GM23338 (cell line): ENCODE data around the gene ZEB2. TPM values are rescaled to one million over a fixed set of nuclear protein-coding genes. Genes with fewer than 3 reads are reported as not detected.
A peak's percentile ranks its signal among the peaks of the same experiment; 100 is the strongest.

Experiments used
- ATAC-seq: fragments of 200-7000 bp; cut with Tn5 transposase; 3 replicates; pipeline ENCODE4 v1.9.1; 2020
- DNase-seq: peaks from one replicate; pipeline ENCODE4 v3.0.0-alpha.2; 2015; ENCODE audit warnings: low spot score
- H2AFZ ChIP-seq: fragments of 200-600 bp; sonication (generic); 2 replicates; pipeline ENCODE4 v1.8.0; 2016; ENCODE audit warnings: antibody characterized with exemption, mild to moderate bottlenecking, moderate library complexity
- H3F3A ChIP-seq: fragments of 200-600 bp; sonication (generic); replicated peaks from 2 replicates; pipeline ENCODE4 v1.8.0; 2017; ENCODE audit warnings: antibody characterized with exemption, mixed run types, low read depth
- H3K27ac ChIP-seq: fragments of 200-600 bp; sonication (generic); 2 replicates; pipeline ENCODE4 v1.6.1; 2016; ENCODE audit warnings: low read depth
- H3K27me3 ChIP-seq: fragments of 200-600 bp; sonication (generic); 2 replicates; pipeline ENCODE4 v1.8.0; 2016; ENCODE audit warnings: mild to moderate bottlenecking, mixed run types, moderate library complexity; ENCODE audit not compliant: insufficient read depth
- H3K36me3 ChIP-seq: fragments of 200-600 bp; sonication (generic); 2 replicates; pipeline ENCODE4 v1.8.0; 2016; ENCODE audit warnings: mild to moderate bottlenecking; ENCODE audit not compliant: insufficient read depth
- H3K4me1 ChIP-seq: fragments of 200-600 bp; sonication (generic); 2 replicates; pipeline ENCODE4 v1.8.0; 2016; ENCODE audit warnings: mild to moderate bottlenecking, moderate library complexity; ENCODE audit not compliant: insufficient read depth
- H3K4me2 ChIP-seq: fragments of 200-600 bp; sonication (generic); 2 replicates; pipeline ENCODE4 v1.7.1; 2017; ENCODE audit warnings: mixed run types
- H3K4me3 ChIP-seq: fragments of 200-600 bp; sonication (generic); 2 replicates; pipeline ENCODE4 v1.6.1; 2016; ENCODE audit warnings: mixed run types
- H3K79me2 ChIP-seq: fragments of 200-600 bp; sonication (generic); replicated peaks from 2 replicates; pipeline ENCODE4 v1.8.0; 2017; ENCODE audit warnings: mild to moderate bottlenecking; ENCODE audit not compliant: insufficient read depth
- H3K9me2 ChIP-seq: fragments of 200-600 bp; sonication (generic); 2 replicates; pipeline ENCODE4 v1.8.0; 2017; ENCODE audit not compliant: insufficient read depth
- H4K20me1 ChIP-seq: fragments of 200-600 bp; sonication (generic); replicated peaks from 2 replicates; pipeline ENCODE4 v1.8.0; 2017; ENCODE audit warnings: mild to moderate bottlenecking; ENCODE audit not compliant: insufficient read depth
- H3K27ac Mint-ChIP-seq: 2 replicates; pipeline ENCODE4 v1.8.0; 2020; ENCODE audit warnings: inconsistent platforms, mild to moderate bottlenecking, moderate library complexity, mixed read lengths
- H3K27me3 Mint-ChIP-seq: 3 replicates; pipeline ENCODE4 v1.8.0; 2022; ENCODE audit warnings: low read depth, mild to moderate bottlenecking, moderate library complexity, mixed read lengths, inconsistent platforms; ENCODE audit not compliant: insufficient read depth, poor library complexity
- H3K36me3 Mint-ChIP-seq: 3 replicates; pipeline ENCODE4 v1.8.0; 2021; ENCODE audit warnings: low read depth, mild to moderate bottlenecking, inconsistent platforms, moderate library complexity, mixed read lengths
- H3K4me1 Mint-ChIP-seq: 3 replicates; pipeline ENCODE4 v1.8.0; 2020; ENCODE audit warnings: mild to moderate bottlenecking, inconsistent platforms, mixed read lengths
- H3K4me3 Mint-ChIP-seq: 3 replicates; pipeline ENCODE4 v1.8.0; 2021; ENCODE audit warnings: moderate library complexity, mild to moderate bottlenecking, inconsistent platforms, mixed read lengths
- H3K9me3 Mint-ChIP-seq: 3 replicates; pipeline ENCODE4 v1.8.0; 2020; ENCODE audit warnings: moderate library complexity, mild to moderate bottlenecking, inconsistent platforms, mixed read lengths
- CREB1 ChIP-seq: fragments of 250-450 bp; sonication (Bioruptor Pico); IDR thresholded peaks from 2 replicates; pipeline ENCODE4 v1.5.0; 2020; ENCODE audit warnings: low read depth, mild to moderate bottlenecking, moderate library complexity
- EZH2phosphoT487 ChIP-seq: fragments of 200-600 bp; sonication (generic); IDR thresholded peaks from one replicate; pipeline ENCODE4 v1.8.1; 2018; ENCODE audit warnings: antibody characterized with exemption; ENCODE audit not compliant: unreplicated experiment
- JUNB ChIP-seq: IDR thresholded peaks from one replicate; pipeline ENCODE4 v1.6.1; 2016; ENCODE audit warnings: antibody characterized with exemption; ENCODE audit not compliant: unreplicated experiment
- NANOG ChIP-seq: IDR thresholded peaks from 2 replicates; pipeline ENCODE4 v1.6.1; 2016; ENCODE audit warnings: antibody characterized with exemption, borderline replicate concordance
- POLR2AphosphoS5 ChIP-seq: IDR thresholded peaks from 2 replicates; pipeline ENCODE4 v1.6.1; 2016; ENCODE audit warnings: antibody characterized with exemption, low read depth
- ZNF114 ChIP-seq: fragments of 250-450 bp; sonication (Bioruptor Pico); IDR thresholded peaks from 2 replicates; pipeline ENCODE4 v1.5.0; 2020; ENCODE audit warnings: mild to moderate bottlenecking, moderate library complexity
- polyA plus RNA-seq: library from polyadenylated mRNA; unstranded; fragments of >200 nt; fragmentation: Nextera tagmentation; extraction: Ambion mirVana; gene quantifications from 2 replicates; pipeline ENCODE4 v1.2.1, GENCODE V29; 2016
- total RNA-seq: library from RNA; depleted of rRNA; stranded (reverse); fragments of >200 nt; shearing (Covaris generic); gene quantifications from 2 replicates; pipeline ENCODE4 v1.2.3, GENCODE V29; 2014
- TF ChIP-seq, protein P1 (sequence below): IDR thresholded peaks from one replicate; pipeline ENCODE4 v1.6.1; 2018; ENCODE audit warnings: antibody characterized with exemption; ENCODE audit not compliant: unreplicated experiment
- TF ChIP-seq, protein P2 (sequence below): fragments of 250-450 bp; sonication (Bioruptor Pico); IDR thresholded peaks from 2 replicates; pipeline ENCODE4 v1.5.0; 2020; ENCODE audit warnings: mild to moderate bottlenecking, moderate library complexity
- TF ChIP-seq, protein P3 (sequence below): IDR thresholded peaks from 2 replicates; pipeline ENCODE4 v1.6.1; 2016; ENCODE audit warnings: antibody characterized with exemption

ZEB2 gene
- total and polyA plus RNA-seq, 2 experiments from 2014 or later, result 0.45 TPM; not detected in 1

DNA sequence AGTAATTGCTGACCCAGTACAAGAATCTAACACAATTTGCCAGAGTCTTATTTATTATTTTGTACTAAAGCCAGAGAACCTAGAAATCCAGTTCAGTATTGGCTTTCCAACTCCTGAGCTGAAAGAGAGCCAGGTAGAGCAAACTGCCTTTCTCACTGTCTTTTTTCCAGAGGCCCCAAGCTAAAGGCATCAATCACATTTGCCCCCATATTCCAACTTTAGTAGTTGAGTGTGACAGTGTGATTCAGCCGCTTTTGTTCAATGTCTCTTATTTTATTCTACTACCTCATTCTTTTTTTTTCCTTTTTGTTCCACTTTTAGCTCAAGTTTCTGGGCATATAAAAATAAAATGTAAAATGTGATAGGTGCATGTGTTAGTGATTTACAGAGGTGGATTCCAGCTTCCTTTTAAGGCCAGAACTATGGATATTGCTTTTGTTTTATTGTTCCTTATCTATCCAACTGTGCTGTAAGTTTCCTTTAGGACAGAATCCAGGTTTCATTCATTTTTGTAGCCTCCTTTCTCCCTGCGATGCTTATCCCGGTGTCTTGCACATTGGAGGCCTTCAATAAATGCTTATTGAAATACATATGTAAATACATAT is 153.0 kb downstream of the ZEB2 start (continued):
- TF ChIP-seq, protein P1, sequence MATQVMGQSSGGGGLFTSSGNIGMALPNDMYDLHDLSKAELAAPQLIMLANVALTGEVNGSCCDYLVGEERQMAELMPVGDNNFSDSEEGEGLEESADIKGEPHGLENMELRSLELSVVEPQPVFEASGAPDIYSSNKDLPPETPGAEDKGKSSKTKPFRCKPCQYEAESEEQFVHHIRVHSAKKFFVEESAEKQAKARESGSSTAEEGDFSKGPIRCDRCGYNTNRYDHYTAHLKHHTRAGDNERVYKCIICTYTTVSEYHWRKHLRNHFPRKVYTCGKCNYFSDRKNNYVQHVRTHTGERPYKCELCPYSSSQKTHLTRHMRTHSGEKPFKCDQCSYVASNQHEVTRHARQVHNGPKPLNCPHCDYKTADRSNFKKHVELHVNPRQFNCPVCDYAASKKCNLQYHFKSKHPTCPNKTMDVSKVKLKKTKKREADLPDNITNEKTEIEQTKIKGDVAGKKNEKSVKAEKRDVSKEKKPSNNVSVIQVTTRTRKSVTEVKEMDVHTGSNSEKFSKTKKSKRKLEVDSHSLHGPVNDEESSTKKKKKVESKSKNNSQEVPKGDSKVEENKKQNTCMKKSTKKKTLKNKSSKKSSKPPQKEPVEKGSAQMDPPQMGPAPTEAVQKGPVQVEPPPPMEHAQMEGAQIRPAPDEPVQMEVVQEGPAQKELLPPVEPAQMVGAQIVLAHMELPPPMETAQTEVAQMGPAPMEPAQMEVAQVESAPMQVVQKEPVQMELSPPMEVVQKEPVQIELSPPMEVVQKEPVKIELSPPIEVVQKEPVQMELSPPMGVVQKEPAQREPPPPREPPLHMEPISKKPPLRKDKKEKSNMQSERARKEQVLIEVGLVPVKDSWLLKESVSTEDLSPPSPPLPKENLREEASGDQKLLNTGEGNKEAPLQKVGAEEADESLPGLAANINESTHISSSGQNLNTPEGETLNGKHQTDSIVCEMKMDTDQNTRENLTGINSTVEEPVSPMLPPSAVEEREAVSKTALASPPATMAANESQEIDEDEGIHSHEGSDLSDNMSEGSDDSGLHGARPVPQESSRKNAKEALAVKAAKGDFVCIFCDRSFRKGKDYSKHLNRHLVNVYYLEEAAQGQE, result no peak
- TF ChIP-seq NANOG (no peak), ZNF114 (CRISPR knock-in tag) (no peak), EZH2phosphoT487 (no peak)

DNA sequence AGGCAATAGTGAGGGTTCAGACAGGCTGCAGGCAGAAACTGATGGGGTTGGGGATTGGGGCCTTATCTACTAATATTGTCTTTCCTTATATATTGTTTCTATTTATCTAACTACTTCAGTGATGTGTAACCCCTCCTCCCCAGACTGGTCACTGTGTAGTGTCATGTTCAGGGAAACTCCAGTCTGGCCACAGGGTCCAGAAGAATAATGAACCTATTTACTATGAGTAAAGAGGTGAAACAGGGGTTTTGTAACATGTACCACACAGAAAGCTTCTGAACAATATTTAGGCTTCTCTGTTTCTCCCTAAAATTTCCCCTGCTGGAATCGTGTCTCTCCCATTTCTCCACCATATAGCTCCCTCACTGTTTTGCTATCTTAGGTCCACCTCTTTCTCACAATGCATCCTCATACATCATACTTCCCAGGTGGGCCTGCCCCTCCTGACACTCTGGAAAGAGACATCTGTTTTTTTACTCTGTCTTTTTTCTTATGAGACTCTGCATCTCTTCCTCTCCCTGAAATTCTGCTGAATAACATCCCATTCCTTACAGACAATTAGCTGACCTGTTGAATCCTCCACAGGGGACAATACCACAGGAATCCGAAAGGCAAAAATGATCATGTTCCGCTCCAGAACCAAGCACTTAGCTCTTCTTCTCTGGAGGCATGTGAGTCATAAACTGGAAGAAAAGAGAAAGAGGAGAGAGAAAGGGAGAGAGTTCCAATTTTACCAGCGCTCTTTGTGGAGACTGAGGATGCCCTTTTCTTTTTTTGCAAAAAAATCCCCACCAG is 154.8 kb downstream of the ZEB2 start:
- H3K36me3 Mint-ChIP-seq, result no peaks in the 10 kb centered on the region
- peaks cover 3% of the 10 kb centered on the region for H3K27me3 Mint-ChIP-seq
- no peak for ATAC-seq
- no peak for TF ChIP-seq POLR2AphosphoS5
- TF ChIP-seq, protein P2, sequence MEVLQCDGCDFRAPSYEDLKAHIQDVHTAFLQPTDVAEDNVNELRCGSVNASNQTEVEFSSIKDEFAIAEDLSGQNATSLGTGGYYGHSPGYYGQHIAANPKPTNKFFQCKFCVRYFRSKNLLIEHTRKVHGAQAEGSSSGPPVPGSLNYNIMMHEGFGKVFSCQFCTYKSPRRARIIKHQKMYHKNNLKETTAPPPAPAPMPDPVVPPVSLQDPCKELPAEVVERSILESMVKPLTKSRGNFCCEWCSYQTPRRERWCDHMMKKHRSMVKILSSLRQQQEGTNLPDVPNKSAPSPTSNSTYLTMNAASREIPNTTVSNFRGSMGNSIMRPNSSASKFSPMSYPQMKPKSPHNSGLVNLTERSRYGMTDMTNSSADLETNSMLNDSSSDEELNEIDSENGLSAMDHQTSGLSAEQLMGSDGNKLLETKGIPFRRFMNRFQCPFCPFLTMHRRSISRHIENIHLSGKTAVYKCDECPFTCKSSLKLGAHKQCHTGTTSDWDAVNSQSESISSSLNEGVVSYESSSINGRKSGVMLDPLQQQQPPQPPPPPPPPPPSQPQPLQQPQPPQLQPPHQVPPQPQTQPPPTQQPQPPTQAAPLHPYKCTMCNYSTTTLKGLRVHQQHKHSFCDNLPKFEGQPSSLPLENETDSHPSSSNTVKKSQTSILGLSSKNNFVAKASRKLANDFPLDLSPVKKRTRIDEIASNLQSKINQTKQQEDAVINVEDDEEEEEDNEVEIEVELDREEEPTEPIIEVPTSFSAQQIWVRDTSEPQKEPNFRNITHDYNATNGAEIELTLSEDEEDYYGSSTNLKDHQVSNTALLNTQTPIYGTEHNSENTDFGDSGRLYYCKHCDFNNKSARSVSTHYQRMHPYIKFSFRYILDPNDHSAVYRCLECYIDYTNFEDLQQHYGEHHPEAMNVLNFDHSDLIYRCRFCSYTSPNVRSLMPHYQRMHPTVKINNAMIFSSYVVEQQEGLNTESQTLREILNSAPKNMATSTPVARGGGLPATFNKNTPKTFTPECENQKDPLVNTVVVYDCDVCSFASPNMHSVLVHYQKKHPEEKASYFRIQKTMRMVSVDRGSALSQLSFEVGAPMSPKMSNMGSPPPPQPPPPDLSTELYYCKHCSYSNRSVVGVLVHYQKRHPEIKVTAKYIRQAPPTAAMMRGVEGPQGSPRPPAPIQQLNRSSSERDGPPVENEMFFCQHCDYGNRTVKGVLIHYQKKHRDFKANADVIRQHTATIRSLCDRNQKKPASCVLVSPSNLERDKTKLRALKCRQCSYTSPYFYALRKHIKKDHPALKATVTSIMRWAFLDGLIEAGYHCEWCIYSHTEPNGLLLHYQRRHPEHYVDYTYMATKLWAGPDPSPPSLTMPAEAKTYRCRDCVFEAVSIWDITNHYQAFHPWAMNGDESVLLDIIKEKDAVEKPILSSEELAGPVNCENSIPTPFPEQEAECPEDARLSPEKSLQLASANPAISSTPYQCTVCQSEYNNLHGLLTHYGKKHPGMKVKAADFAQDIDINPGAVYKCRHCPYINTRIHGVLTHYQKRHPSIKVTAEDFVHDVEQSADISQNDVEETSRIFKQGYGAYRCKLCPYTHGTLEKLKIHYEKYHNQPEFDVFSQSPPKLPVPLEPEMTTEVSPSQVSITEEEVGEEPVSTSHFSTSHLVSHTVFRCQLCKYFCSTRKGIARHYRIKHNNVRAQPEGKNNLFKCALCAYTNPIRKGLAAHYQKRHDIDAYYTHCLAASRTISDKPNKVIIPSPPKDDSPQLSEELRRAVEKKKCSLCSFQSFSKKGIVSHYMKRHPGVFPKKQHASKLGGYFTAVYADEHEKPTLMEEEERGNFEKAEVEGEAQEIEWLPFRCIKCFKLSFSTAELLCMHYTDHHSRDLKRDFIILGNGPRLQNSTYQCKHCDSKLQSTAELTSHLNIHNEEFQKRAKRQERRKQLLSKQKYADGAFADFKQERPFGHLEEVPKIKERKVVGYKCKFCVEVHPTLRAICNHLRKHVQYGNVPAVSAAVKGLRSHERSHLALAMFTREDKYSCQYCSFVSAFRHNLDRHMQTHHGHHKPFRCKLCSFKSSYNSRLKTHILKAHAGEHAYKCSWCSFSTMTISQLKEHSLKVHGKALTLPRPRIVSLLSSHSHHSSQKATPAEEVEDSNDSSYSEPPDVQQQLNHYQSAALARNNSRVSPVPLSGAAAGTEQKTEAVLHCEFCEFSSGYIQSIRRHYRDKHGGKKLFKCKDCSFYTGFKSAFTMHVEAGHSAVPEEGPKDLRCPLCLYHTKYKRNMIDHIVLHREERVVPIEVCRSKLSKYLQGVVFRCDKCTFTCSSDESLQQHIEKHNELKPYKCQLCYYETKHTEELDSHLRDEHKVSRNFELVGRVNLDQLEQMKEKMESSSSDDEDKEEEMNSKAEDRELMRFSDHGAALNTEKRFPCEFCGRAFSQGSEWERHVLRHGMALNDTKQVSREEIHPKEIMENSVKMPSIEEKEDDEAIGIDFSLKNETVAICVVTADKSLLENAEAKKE (CRISPR knock-in tag), result no peak
- TF ChIP-seq, protein P1, result no peak
- no peak for TF ChIP-seq JUNB
- no peak for TF ChIP-seq CREB1 (CRISPR knock-in tag)
- TF ChIP-seq, protein P3, sequence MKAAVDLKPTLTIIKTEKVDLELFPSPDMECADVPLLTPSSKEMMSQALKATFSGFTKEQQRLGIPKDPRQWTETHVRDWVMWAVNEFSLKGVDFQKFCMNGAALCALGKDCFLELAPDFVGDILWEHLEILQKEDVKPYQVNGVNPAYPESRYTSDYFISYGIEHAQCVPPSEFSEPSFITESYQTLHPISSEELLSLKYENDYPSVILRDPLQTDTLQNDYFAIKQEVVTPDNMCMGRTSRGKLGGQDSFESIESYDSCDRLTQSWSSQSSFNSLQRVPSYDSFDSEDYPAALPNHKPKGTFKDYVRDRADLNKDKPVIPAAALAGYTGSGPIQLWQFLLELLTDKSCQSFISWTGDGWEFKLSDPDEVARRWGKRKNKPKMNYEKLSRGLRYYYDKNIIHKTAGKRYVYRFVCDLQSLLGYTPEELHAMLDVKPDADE, result no peak

More for the DNA sequence above, 154.8 kb downstream of the ZEB2 start:
- no peaks in the 10 kb centered on the region for H3K27me3 ChIP-seq
- H3K9me2 ChIP-seq, result no peaks in the 10 kb centered on the region
- Mint-ChIP-seq H3K9me3 (no peaks in the 10 kb centered on the region), H3K4me1 (peaks cover 6% of the 10 kb centered on the region), H3K27ac (no peak overlapping the region), H3K4me3 (no peak overlapping the region)
- DNase-seq, result no peak
- no peak overlapping the region for H3K27ac ChIP-seq
- H3K4me1 ChIP-seq, result no peaks in the 10 kb centered on the region
- H4K20me1 ChIP-seq, result no peaks in the 10 kb centered on the region
- H3K79me2 ChIP-seq, result no peaks in the 10 kb centered on the region
- peak overlapping the region; percentile 80 for H2AFZ ChIP-seq
- H3F3A ChIP-seq, result no peaks in the 10 kb centered on the region
- no peak overlapping the region for H3K4me3 ChIP-seq
- no peak overlapping the region for H3K4me2 ChIP-seq
- H3K36me3 ChIP-seq, result no peaks in the 10 kb centered on the region
